Measurements from ENCODE around the gene PPP4C. TPM values are rescaled to one million over a fixed set of nuclear protein-coding genes. Genes with fewer than 3 reads are reported as not detected.
"Not testable (repeated sequence)": the region's sequence is repeated elsewhere in the genome, so short reads cannot be mapped to it uniquely, and the experiment has no call there.

The PPP4C gene
- polyA plus RNA-seq, 3 donors: 45.7 to 93.1 (median 79.4) TPM

DNA sequence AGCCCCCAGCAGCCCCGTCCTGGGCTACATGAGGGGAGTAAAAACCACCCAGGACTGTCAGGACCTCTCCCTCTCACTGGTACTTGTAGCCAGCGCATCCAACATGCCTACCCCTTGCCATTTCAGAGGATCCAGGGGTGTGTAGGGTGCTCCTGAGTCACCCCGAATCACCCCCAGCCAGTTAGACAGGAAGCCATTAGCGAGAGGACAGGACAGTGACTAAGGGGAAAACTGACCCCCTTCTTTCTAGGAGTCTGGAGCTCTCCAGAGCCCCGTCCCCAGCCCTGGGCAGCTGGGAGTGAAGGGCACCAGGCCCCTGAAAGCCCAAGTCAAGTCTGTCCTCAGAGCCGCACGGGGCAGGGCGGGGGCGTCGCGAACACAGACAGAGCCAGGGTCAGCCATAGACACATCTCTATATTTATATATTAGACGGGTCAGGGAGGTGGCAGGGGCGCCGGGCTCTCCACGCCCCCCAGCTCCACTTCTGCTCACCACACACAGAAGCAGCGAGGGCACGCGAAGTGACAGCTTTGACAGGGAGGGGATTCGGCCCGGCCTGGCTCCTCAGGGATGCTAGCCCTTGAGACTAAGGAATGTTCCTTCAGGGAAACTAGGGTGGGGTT lies 38.0 kb downstream of the PPP4C start:
- WGBS, 3 donors: 83 to 86% (median 84%) methylated on average over 20 of the region's 20 CpGs
- no peak overlapping the region for H3K27ac ChIP-seq (ENCODE audit: low read depth, low read length)

- H3K27ac ChIP-seq (ENCODE audit: low read depth, low read length): no peak overlapping the region
- WGBS, 3 donors: 54 to 82% (median 64%) methylated on average over 10 to 11 of the region's 11 CpGs
Measured at GRCh38 chr16:30114411-30114810, 38.6 kb downstream of the PPP4C start.

DNA sequence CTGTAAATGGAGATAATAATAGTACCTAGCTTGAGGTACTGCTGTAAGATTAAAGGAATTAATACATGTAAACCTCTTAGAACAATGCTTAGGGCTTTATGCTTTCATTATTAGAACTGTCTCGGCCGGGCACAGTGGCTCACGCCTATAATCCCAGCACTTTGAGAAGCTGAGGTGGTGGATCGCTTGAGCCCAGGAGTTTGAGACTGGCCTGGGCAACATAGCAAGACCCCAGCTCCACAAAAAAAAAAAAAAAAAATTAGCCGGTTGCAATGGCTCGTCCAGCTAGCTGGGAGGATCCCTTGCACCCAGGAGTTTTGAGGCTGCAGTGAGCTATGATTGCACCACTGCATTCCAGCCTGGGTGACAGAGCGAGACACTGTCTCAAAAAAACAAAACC lies 39.0 kb downstream of the PPP4C start:
- H3K27ac ChIP-seq (ENCODE audit: low read depth, low read length): not testable (repeated sequence)
- 78 to 90% (median 78%) methylated on average over 7 of the region's 7 CpGs for WGBS, 3 donors

- no peak overlapping the region for H3K27ac ChIP-seq (ENCODE audit: low read depth, low read length)
- 58 to 91% (median 81%) methylated on average over 7 of the region's 7 CpGs for WGBS, 3 donors
Measured at GRCh38 chr16:30115238-30115637, 39.4 kb downstream of the PPP4C start.

DNA sequence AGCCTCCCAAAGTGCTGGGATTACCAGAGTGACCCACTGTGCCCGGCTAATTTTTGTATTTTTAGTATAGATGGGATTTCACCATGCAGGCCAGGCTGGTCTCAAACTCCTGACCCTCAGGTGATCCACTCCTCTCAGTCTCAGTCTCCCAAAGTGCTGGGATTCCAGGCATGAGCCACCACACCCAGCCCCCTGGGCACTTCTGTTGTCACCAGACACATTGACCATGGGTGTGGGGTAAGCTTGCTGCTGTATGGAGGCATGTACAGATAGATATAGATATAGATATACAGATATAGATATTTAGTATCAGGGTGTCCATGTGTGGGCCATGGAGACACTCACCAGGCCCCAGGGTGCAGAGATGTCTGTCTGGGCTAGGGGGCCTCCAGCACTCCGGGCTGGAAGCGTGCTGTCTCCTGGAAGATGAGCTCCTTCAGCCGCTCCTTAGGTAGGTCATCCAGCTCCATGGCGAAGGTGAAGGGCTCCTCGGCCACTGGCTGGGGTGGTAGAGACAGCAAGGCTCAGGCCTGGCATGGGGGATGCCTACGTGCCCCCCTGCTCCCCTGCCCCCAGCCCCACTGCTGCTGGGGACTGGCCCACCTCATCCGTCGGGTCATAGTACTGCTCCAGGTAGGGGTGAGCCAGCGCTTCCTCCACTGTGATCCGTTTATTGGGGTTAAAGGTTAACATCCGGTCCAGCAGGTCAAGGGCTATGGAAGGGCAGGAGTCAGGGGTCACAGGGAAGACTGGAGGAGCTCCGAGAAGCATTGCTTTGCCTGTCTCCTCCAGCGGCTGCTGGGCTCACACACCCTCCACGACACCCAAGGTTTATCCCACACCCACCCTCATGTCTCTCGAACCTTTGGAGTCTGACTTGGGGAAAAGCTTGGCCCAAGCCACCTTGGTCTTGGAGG lies 40.8 kb downstream of the PPP4C start:
- 89 to 93% (median 90%) methylated on average over 16 of the region's 16 CpGs for WGBS, 3 donors
- H3K27ac ChIP-seq (ENCODE audit: low read depth, low read length): no peak overlapping the region

GRCh38 chr16:30117768-30118167 lies 42.0 kb downstream of the PPP4C start:
- 94 to 98% (median 96%) methylated on average over 10 of the region's 10 CpGs for WGBS, 3 donors
- no peak overlapping the region for H3K27ac ChIP-seq (ENCODE audit: low read depth, low read length)

GRCh38 chr16:30119428-30119827 lies 43.6 kb downstream of the PPP4C start:
- no peak overlapping the region for H3K27ac ChIP-seq (ENCODE audit: low read depth, low read length)
- 78 to 91% (median 82%) methylated on average over 2 of the region's 2 CpGs for WGBS, 3 donors

DNA sequence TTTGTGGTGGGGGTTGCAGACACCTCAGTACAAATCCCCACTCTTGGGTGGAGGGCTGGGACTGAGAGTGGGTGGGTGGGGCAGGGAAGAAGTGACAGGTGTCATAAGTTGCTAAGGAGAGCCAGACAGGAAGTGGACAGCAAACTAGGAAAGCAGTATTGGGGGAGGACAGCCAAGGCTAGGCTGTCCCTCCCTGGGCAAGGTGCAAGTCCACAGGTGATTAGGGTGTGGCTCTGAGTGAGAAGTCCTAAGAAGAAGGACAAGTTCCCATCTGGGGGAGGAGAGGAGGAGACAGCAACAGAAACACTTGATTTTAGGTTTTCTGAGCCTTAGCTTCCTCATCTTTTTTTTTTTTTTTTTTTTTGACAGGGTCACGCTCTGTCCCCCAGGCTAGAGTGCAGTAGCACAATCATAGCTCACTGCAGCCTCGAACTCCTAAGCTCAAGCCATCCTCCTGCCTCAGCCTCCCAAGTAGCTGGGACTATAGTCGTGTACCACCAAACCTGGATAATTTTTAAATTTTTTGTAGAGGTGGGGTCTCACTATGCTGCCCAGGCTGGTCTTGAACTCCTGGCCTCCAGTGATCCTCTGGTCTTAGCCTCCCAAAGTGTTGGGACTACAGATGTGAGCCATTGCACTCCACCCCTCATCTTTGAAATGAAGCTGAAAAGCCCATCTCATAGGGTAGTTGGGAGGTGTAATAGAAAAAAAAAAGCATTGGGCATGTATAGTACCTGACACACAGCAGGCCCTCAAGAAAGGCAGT lies 44.7 kb downstream of the PPP4C start:
- 89 to 95% (median 94%) methylated on average over 3 of the region's 3 CpGs for WGBS, 3 donors
- H3K27ac ChIP-seq (ENCODE audit: low read depth, low read length): no peak overlapping the region

- WGBS, 3 donors: 34 to 59% (median 45%) methylated on average over 30 to 31 of the region's 31 CpGs
- H3K27ac ChIP-seq (ENCODE audit: low read depth, low read length): peak overlapping the region; percentile 29
Measured at GRCh38 chr16:30121741-30122571, 46.2 kb downstream of the PPP4C start.

DNA sequence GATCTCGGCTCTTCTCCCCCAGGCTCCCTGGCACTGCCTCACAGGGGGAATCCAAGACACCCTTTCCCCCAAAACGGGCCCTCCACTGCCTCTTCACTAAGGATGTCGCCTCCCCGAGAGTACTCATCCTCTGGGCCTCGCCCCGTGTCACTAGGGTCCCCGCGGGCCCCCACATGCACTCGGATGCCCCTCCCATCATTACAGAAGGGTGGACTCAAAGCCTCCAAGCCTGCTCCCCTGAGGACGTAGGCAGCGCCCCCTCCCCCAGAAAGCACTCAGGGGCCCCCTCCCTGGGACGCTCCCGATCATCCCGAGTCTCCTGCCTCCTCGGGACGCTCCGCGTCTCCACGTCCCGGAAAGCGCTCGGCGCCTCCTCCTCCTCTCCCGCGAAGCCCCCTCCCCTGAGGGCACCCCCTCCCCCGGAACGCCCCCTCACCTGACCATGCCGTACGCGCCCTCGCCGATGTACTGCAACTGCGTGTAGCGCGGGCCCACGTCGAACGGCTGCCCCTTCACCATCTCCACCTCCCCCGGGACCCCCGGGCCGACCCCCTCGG lies 46.9 kb downstream of the PPP4C start:
- peak overlapping the region; percentile 29 for H3K27ac ChIP-seq (ENCODE audit: low read depth, low read length)
- WGBS, 3 donors: 2 to 3% (median 2%) methylated on average over 27 to 42 of the region's 42 CpGs

DNA sequence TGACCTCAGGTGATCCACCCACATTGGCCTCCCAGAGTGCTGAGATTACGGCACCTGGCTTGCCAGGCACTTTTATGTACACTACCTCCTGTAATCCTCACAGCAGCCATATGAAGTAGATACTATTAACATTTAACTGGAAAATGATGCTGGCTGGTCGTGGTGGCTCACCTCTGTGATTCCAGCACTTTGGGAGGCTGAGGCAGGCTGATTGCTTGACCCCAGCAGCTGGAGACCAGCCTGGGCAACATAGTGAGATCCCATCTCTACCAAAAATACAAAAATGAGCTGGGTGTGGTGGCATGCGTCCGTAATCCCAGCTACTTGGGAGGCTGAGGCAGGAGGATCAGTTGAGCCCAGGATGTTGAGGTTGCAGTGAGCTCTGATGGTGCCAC lies 49.2 kb downstream of the PPP4C start:
- no peak overlapping the region for H3K27ac ChIP-seq (ENCODE audit: low read depth, low read length)
- WGBS, 3 donors: 84 to 96% (median 93%) methylated on average over 4 of the region's 4 CpGs

- 94 to 96% (median 96%) methylated on average over 9 of the region's 9 CpGs for WGBS, 3 donors
- not testable (repeated sequence) for H3K27ac ChIP-seq (ENCODE audit: low read depth, low read length)
Measured at GRCh38 chr16:30125690-30126089, 49.9 kb downstream of the PPP4C start.

- 82 to 95% (median 85%) methylated on average over 1 of the region's 1 CpG for WGBS, 3 donors
- H3K27ac ChIP-seq (ENCODE audit: low read depth, low read length): no peak overlapping the region
Measured at GRCh38 chr16:30127993-30128392, 52.2 kb downstream of the PPP4C start.

DNA sequence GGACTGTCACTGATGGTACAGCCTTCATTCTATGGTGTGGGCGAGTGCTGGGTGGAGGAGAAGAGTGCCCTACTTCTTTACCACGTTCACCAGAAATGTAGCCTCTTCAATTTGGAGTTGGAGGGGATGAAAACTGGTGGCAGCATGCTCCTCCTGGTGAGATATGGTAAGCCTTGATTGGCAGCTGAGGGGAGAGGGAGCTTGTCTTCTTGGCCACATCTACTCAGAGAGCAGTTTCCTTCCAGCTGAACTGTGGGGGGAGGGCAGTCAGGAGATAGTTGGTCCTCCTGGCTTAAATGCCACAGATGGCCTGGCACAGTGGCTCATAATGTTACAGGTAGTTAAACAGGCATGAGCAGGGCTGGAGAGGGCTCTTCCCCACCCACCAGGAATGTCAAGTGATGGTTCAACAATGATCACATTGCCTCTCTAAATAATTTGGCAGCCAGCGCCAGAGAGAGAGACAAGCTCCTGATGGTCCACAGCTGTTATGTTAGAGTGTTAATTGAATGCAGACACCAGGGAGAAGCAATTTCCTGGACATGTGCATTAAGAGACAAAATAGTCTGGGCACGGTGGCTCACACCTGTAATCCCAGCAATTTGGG lies 56.2 kb downstream of the PPP4C start:
- 69 to 80% (median 71%) methylated on average over 4 of the region's 4 CpGs for WGBS, 3 donors
- no peak overlapping the region for H3K27ac ChIP-seq (ENCODE audit: low read depth, low read length)

DNA sequence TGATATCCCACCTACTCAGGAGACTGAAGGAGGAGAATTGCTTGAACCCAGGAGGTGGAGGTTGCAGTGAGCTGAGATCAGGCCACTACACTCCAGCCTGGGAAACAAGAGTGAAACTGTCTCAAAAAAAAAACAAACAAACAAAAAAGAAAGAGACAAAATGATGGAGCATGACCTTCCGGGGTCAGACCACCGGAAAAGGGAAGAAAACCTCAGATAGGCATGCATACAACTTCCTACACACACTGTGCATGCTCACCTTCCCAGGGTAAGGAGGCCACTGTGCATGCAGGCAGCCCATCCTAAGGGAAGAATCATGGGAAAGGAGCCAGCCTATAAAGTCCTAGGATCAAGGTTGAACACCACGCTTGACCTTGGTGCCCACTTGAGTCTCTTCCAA lies 56.8 kb downstream of the PPP4C start:
- 66 to 80% (median 75%) methylated on average over 3 of the region's 3 CpGs for WGBS, 3 donors
- H3K27ac ChIP-seq (ENCODE audit: low read depth, low read length): no peak overlapping the region
